ENCODE data around the gene EFR3B.
"Not testable (repeated sequence)": the region's sequence is repeated elsewhere in the genome, so short reads cannot be mapped to it uniquely, and the experiment has no call there.

The EFR3B gene

GRCh38 chr2:25159949-25160348 is 118.1 kb downstream of the EFR3B start:
- DNase-seq, result no peak

- DNase-seq, result no peak
These were observed 118.5 kb downstream of the EFR3B start for GRCh38 chr2:25160376-25160775.

DNA sequence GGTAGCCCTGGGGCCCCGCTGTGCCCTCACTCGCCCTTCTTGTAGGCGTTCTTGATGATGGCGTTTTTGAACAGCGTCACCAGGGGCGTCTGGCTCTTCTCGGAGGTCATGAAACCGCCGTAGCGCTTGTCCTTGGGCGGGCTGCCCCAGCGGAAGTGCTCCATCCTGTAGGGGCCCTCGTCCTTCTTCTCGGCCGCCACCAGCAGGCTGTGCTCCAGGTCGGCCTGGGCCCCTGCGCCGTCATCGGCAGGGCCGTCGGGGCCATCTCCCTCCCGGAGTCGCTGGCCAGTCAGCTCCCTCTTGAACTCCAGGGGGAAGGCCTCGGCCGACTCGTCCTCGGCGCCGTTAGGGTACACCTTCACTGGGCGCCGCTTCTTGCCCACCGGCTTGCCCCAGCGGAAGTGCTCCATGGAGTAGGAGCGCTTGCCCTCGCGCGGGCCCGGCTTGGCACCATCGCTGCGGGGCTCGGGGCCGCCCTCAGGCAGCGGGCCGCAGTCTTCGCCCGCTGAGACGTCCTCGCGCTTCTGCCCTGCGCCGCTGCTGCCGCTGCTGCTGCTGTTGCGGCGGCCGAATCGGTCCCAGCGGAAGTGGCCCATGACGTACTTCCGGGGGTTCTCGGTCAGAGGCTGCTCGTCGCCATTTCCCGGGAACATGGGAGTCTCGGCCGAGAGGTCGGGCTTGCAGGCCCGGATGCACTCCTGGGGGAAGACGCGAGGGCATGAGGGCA is 119.3 kb downstream of the EFR3B start:
- DNase-seq, result no peak

GRCh38 chr2:25162061-25162460 is 120.2 kb downstream of the EFR3B start:
- DNase-seq, result not testable (repeated sequence)

DNA sequence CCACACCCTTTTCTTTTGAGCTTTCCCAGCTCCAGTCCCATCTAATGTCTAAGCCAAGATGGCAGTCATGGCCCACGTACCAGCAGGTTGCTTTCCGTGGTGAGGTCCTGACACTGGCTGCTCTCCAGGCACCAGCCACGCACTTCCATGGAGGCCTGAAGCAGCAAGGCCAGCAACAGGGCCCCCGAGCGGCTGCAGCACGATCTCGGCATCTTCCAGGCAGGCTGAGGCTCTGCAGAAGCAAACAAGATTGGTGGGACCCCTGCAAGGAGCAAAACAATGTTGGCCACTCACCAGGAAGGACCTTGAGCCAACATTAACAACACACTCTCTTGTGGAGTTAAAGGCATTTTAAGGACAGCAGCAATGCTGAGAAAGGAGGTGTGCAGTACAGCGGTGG is 122.7 kb downstream of the EFR3B start:
- no peak for DNase-seq

DNA sequence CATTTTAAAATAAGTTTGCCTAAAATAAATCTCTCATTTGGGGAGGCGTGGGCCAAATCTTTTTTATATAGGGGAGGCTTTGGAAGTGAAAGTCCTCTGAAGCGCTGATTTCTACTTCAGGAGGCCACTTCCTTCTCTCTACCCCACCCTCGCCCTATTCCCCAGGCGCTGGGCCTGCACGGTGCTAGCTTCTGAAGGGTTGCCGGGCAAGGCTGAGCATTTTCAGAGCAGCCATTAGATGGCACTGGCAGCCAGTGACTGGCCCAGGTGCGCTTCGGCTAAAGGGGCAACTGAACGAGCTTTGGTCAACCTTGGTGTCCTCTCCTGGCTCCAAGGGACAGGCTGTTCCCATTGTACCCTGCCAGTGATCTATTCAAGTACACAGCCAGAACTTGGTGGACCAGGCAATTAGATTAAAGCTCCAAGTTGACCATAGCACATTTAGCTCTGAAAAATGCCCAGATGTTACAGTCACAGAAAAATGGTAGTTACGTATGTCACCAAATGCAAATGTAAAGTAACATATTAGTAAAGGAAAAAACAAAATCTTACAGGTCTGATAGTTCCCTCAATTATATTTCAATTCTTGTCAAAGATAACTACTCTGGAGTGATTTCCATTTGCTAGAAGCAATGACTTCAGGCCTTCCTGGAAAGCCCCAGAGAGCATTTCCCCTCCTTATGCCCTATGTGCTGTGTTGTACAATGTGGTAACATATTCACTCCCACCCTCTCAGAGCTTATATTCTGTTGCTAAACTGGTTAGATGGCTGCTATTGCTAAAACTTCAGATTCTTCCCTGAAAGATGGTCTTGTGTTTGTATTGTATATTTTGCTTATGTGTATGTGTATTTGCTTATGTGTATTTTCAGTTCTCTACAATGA is 124.4 kb downstream of the EFR3B start:
- peak; percentile 69 for DNase-seq

DNA sequence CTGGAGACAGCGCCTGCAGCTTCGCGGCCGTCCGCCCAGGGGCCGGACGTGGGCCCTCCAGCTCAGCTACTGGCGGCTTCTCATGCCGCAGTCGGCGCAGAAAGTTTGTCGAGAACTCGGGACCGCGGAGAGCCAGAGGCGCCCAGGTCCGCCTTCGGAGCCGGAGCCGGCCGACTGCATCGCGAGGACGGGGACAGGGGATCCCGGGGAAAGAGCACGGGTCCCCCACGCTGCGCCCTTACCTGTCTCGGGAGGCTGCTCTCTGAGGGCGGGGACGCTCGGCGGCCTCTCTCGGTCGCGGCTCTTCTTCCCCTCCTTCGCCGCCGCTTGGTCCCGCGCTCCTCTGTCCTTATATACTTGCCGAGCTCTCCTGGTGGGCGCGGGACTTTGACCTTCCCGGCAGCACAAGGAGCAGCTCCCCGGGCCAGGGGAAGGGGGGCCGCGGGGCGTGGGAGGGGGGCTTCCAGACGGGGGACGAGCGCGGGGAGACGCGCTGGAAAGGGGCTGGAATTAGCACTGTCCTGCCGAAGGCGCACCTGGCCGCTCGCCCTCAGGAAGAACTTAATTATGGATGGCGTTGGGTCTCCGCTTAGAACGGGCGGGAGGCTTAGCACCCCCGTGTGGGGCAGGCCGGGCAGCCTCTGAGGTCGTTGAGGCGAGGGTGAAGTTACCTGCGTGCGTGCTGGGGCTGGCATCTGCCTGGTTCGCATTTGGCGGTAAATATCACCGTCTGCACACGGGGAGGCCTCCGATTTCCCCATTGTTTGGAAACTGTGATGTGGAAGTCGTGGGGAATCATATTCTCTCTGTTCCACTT is 126.6 kb downstream of the EFR3B start, which contains the start of gene POMC:
TSS of gene POMC (minus strand) at position 325 of the 817 bp plus-strand sequence. CDS start 3,808 bp downstream, outside the sequence.
- no peak for DNase-seq

DNA sequence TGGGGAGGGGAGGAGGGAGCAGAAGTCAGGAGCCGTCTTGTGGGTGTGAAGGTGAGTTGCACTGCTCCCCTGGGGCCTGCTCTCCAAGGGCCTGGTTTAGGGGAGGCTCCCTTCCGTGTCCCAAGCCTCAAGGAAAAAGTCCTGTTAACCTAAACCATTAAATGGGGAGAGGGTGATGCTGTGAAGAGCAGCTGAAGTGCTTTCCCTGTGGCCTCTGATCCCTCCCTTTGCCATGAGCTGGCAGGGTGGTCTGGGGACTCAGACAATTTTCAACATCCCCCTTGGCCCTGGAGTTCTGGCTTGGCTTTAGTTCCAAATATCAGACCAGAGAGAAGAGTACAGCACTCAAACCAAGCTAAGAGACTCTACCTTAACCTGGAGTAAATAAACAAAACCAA is 127.2 kb downstream of the EFR3B start:
- no peak for DNase-seq

DNA sequence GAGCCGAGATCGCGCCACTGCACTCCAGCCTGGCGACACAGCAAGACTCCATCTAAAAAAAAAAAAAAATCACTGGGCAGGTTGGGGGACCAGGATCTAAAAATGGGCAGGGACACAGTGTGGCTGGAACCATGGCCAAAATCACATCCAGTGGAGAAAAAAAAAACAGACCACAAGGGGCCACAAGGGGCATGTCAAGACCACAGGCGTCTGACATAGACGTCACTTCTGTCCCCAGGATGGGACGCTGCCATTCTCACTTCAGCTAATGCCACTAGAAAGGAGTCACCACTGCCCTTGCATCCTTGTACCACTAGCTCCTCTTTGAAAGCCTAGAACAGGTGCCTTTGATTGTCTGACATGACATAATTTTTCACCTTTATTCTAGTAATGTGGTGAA is 129.0 kb downstream of the EFR3B start:
- no peak for DNase-seq

- DNase-seq, result no peak
These were observed 131.8 kb downstream of the EFR3B start for GRCh38 chr2:25173719-25174118.

DNA sequence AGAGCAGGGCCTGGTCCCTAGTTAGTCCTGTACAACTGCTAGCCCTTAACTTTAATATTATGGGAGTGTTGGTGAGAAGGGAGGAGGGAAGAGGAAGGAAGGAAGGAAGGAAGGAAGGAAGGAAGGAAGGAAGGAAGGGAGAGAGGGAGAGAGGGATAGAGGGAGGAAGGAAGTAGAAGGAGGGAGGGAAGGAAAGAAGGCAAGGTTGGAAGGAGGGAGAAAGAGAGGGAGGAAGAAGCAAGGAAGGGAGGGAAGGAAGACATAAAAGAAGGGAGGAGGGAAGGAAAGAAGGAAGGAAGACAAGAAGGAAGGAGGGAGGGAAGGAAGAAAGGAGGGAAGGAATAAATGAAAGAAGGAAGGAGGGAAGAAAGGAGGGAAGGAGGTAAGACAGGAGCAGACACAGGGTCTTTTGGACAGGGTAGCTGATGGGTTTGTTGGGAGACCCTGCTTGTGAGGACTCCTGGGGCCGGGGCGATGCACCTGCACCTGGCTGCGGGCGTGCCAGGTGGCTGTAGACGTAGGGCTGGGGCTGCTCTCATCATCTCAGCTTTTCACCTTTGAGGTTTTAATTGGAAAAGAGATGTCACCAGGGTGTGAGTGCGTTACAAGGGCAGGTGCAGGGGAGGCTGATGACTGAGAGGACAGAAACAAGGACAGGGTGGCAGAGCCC is 132.5 kb downstream of the EFR3B start:
- no peak for DNase-seq

DNA sequence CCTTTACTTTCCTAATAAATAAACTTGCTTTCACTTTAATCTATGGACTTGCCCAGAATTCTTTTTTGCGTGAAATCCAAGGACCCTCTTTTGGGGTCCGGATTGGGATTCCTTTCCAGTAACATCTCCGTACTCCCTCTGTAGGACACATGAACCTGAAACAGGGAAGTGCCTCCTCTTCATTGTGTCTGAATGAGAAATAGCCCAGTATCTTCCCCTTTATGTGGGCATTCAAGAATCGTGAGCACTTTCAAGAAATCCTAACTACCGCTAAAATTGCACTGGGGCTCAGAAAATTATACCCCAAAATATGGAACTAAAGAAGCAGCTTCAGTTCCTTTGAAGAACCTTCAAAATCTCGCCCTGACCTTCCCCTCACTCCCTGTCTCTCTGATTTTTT is 134.3 kb downstream of the EFR3B start:
- no peak for DNase-seq

- no peak for DNase-seq
These were observed 134.8 kb downstream of the EFR3B start for GRCh38 chr2:25176541-25177181.

DNA sequence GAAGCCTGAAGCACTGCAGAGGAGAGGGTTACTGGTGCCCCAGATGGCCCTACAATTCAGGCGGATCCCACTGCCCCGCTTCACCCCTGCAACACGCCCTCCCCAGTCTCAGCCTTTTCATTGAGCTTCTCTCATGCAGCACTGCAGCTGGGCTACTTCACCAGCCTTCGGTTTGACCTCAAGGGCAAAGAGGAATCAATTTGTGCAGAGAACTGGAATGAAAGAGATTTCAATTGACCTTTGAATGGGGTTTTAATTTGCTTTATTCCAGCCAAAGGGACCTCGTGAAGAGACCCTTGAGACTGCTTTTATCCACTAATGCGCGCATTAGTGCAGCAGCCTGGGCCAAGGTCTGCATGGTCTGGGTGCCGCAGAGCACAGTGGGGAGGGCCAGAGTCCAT is 135.3 kb downstream of the EFR3B start:
- DNase-seq, result no peak

DNA sequence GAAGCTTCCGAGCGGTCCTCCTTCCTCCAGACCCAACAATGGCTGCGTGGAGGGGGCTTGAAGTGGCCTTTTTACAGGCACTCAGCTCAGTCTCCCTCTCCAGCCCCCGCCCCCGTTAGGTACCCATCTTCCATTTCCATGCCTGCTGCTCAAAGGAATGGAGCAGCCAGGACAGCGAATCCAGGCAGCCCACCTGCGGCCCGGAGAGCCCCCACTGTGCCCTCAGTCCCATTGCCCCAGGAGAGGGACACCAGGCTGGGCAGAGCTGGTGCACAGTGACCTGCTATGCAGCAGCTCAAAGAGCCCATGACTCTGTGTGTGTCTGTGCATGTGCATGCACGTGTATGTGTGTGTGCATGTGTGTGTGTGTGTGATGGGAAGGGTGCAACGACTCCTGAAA is 137.1 kb downstream of the EFR3B start:
- DNase-seq, result no peak

DNA sequence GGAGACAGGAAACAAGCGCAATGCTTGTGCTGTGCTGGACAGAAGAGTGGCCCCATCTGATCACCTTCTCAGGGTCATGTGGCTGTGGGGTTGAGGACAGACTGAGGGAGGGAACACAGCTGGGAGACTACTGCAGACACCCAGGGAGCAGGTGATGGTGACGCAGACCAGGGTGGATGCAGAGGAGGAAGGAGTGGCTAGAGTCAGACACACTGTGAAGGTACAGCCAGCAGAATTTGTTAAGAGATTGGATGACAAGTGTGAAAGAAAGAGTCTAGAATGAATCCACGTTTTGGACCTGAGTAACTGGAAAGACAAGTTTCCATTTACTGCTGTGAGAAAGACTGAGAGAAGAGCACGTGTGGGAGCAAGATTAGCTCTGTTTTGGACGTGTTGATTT is 142.4 kb downstream of the EFR3B start:
- DNase-seq, result no peak

GRCh38 chr2:25187729-25188350 is 146.0 kb downstream of the EFR3B start:
- DNase-seq, result no peak

DNA sequence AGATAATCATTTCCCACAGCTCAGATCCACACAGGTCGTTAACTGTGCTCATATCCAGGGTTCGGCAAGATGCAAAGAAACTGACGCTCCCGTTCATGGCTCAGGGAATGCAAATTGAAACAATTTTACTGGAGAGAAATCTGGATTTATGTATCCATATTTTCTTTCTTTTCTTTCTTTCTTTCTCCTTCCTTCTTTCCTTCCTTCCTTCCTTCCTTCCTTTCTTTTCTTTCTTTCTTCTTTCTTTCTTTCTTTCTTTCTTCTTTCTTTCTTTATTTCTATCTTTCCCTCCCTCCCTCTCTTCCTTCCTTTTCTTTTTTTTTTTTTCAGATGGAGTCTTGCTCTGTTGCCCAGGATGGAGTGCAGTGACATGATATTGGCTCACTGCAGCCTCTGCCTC is 146.5 kb downstream of the EFR3B start:
- no peak for DNase-seq

DNA sequence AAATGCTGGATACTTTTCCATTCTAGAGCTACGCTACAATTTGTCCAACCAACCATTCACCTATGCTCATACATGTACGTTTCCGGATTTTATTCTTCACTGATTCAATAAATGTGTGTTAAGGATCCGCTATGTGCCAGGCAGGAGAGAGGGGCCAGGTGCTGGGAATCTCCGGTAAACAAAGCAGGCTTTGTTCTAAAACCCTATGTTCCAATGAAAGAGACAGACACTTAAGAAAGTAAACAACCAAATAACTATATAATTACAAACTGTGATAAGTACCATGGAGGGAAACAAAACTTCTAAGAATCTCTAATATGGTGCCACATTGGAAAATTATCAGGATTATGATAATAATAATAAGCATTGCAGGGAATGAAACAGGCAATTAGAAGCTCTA is 148.7 kb downstream of the EFR3B start:
- peak; percentile 56 for DNase-seq

DNA sequence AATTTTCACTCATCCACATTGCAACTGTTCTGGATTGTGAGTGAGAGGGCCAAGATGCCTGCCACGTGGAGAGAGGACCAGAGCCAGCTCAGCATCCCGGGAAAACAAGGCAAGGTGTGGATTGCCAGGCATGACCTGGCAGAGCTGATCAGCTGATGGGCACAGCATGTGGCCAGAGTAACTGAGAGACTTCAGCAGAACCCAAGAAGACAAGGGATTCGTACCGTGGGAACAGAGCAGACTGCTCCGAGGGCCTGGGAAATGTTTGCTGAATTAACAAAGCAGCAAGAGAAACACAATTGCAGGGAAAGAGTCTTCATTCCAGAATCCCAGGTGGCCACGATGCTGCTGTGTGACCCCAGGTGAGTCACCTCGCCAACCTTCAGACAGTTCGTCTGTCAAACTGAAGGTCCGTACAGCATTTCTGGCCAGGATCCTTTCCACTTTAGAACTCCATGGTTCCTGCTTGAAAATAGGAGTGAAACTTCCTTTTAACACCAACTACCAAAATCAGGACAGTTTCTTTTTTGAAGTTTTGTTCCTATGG is 152.8 kb downstream of the EFR3B start:
- no peak for DNase-seq
